Measurements from ENCODE around the gene CERS6.

The CERS6 gene

DNA sequence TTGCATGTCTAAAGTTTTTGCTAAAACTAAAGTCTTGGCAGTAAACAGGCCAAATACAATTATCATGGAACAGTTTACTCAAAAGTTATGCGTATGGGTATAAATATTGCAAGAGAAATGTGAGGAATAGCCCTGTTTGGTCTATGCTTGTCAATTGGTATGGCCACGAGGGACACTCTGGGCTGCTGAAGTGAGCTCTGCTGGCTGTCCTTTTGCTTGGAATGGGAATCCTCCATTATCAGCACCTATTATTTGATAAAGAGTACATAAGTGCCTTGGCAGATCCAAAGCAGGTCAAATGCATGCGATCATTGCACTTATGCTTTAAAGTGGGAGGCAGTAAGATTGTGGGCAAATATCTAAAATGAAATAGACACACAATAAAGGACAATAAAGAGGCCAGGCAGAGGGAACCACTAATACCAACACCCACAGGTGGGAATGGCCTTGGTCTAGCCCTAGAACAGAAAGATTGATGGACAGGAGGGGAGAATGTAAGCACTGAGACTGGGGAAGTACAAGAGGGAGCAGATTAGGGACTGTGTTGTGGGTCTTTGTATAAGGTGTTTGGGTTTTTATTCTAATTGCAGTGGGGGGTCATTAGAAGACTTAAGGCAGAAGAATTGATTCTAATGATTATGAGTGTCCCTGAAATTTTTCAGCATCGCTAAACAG, 286.3 kb downstream of the CERS6 start:
- no peak for TF ChIP-seq GATA3 (IDR thresholded peaks at IDR 0.05; ENCODE audit: low read depth, low read length)
- TF ChIP-seq GATA2 (IDR thresholded peaks at IDR 0.05; ENCODE audit: low read depth, low read length) = no peak

DNA sequence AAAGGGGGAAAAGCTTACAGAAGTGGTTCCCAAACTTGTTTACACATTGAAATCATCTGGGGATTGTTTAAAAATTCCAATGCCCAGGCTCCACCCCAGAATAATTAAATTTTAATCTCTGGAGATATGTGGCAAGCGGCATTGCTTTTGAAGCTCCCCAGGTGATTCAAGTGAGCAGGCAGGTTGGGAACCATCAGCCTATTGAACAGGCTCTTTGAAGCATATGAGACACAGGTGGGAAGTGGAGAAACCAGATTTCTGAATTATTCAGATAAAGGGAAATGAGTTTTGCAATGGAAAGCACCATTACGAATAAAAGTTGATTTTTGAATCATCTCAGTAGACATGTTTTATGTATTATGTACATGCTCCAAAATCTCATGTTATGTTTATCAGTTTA, 288.8 kb downstream of the CERS6 start:
- TF ChIP-seq GATA3 (IDR thresholded peaks at IDR 0.05; ENCODE audit: low read depth, low read length) = no peak
- no peak for TF ChIP-seq GATA2 (IDR thresholded peaks at IDR 0.05; ENCODE audit: low read depth, low read length)

DNA sequence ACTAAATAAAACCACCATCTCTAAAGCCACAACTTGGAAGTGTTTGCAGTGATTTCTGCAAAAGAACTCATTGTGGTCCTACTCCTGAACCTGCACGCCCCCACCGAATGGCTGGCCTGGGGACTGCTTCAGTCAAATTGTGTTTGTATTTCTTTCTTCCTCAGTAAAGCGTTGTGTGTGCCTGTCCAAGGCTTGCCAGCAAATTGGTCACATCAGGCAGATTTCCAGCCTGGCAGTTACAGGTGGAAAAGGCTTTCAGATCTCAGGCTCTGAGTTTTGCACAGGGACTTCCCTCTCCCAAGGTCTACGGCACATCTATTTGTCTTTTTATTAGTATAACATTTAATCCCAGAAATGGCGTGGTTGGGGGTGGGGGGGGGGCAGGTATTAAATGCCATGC, 292.4 kb downstream of the CERS6 start:
- no peak for TF ChIP-seq GATA3 (IDR thresholded peaks at IDR 0.05; ENCODE audit: low read depth, low read length)
- TF ChIP-seq GATA2 (IDR thresholded peaks at IDR 0.05; ENCODE audit: low read depth, low read length) = no peak

DNA sequence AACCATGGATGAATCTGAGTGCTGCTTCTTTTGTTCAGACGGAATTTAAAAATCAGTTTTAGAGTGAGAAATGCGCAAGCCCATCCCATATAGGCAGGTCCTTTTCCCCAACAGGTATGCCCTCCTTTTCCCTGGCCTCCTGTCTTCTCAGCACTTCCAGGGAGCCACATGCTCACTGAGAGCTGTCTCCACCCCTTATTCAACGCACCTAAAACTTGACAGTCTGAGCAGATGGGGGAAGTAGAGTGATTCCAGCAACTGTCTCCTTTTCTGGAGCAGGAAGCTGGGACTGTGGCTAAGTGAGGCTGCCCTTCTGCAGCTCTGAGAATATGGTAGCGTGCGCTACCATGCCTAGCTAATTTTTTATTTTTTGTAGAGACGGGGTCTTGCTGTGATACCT, 293.2 kb downstream of the CERS6 start:
- TF ChIP-seq GATA2 (IDR thresholded peaks at IDR 0.05; ENCODE audit: low read depth, low read length) = no peak
- TF ChIP-seq GATA3 (IDR thresholded peaks at IDR 0.05; ENCODE audit: low read depth, low read length) = no peak

DNA sequence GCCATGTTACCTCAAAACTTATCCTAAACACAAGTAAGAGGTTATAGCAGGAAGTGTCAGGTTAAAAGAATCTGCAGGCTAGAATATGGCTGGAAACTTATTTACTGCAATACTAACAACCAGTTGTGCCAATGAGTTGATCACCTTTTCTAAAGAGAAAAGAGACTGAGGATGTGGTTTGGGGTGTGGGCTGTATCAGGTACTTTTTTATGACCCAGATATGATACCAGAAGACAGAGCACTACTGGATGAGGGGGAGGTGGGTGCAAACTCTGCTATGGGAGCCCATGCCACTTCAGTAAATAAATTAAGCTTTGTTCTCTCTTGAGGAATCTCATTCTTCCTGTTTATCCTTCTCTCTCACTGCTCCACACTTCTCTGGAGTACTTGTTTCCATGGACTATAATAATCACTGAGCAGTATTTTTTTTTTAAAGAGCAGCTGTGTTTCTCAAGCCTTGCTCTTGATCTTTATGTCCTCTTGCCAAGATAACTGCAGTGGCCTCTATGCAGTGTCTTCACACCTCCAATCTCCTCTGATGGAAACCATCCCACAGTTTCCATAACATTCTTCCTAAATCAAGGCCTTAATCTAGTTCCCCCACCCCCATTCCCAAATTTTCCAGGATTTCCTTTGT, 295.1 kb downstream of the CERS6 start:
- TF ChIP-seq GATA3 (IDR thresholded peaks at IDR 0.05; ENCODE audit: low read depth, low read length) (no peak), GATA2 (IDR thresholded peaks at IDR 0.05; ENCODE audit: low read depth, low read length) (no peak)

DNA sequence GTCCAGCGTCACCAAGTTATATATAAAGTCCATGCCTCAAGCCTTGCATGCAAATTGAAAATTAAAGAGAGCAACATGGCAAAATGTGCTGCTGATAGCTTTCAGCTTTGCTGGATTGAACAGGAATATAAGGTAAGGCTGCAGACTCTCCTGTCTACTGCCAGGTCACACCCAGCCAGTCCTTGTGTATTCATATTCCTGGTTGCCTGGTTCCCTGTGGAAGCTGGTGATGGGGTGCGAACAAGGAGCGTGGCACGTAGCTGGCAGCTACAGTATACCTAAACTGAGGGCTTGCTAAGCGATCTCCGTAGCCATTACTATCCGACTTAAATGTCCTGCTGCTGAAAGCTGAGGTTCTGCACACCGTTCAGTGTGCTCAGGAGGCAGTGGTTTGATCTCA, 296.3 kb downstream of the CERS6 start:
- TF ChIP-seq GATA3 (IDR thresholded peaks at IDR 0.05; ENCODE audit: low read depth, low read length) (no peak), GATA2 (IDR thresholded peaks at IDR 0.05; ENCODE audit: low read depth, low read length) (no peak)

DNA sequence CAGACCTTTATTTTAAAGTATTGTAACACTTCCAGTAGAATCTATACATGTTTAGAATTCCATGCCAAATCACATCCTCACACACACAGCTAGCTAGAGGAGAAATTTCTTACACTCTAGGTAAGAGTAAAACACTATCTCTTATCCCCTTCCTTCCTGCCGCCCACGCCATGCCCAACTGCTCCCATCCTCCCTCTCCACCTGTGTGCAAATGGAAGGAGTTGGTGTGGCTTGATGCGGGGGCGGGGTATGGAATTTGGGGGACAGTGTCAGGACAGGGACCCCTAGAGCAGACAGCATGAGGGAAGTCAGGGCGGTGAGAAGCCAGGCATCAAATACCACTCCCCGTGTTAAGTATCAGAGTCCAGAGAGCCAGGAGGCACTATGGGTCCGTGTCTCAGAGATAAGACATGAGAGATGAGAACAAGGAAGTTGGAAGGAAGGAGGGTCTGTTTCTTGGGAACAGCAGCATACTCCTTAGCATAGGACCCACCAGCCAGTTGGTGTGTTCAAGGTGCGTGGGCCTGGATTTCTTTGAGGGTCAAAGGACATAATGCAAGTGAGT, 297.8 kb downstream of the CERS6 start:
- no peak for TF ChIP-seq GATA2 (IDR thresholded peaks at IDR 0.05; ENCODE audit: low read depth, low read length)
- TF ChIP-seq GATA3 (IDR thresholded peaks at IDR 0.05; ENCODE audit: low read depth, low read length) = no peak

DNA sequence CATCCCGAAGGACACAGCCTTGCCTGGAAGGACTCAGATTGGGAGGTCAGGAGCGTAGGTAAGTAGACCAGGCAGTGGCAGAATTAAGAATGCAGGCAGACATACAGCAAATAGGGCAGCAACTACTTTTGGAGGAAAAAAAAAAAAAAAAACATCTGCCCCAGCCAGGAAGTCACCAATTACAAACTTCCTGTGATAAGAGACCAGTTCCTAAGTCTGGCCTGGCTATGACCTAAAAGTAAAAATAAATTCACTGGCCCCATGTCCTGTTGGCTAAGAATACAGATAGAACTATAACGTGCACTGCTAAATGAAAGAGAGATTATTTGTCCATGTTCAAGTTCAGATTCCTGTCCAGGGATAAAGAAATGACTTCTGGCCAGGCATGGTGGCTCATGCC, 301.2 kb downstream of the CERS6 start:
- TF ChIP-seq GATA2 (IDR thresholded peaks at IDR 0.05; ENCODE audit: low read depth, low read length) (no peak), GATA3 (IDR thresholded peaks at IDR 0.05; ENCODE audit: low read depth, low read length) (no peak)

DNA sequence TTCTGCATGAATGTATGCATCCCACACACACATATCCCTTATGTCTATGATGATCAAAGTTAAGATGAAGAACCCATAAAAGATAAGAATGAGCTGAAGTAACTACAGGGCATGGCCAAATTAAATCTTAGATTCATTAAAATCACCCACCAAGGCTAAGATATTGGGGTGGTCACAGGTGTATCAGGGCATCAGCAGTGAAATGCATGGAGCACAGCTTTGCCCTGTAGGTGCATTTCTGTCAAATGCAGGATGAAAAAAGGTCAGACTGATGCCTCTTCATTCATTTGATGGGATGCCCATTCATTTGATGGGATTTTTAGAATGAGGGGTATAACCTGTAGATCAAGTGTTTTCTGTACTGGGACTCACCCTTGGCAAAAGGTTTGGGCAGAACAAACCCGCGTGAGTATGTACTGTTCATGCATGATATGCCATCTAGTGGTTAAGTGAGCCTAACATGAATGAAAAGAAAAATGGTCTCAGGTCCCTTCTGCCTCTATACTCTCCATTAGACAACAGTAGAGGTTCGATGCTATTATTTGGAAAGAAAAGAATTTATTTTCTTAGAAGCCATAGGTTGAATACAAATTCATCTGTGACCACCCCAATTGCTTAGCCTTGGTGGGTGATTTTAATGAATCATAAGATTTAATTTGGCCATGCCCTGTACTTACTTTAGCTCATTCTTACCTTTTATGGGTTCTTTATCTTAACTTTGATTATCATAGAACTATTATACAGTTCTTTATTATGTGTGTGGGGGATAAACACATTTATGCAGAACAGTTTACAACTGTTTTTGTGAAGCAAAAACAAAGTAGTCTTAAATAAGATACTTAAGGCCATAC, 303.1 kb downstream of the CERS6 start:
- no peak for TF ChIP-seq GATA3 (IDR thresholded peaks at IDR 0.05; ENCODE audit: low read depth, low read length)
- no peak for TF ChIP-seq GATA2 (IDR thresholded peaks at IDR 0.05; ENCODE audit: low read depth, low read length)

DNA sequence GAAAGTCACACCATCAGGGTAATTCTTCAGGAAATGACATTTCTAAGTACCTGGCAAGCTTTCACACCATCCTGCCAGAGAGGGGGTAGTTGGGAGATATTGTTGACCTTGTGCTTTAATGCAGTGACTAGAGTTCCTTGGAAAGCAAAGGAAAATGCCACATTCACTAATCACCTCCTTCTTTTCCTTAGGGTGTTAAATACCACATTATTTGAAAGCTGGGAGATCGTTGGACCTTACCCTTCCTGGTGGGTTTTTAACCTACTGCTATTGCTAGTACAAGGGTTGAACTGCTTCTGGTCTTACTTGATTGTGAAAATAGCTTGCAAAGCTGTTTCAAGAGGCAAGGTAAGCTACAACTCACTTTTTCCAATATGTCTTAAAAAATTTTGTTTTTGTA, 309.3 kb downstream of the CERS6 start:
- TF ChIP-seq GATA2 (IDR thresholded peaks at IDR 0.05; ENCODE audit: low read depth, low read length) (no peak), GATA3 (IDR thresholded peaks at IDR 0.05; ENCODE audit: low read depth, low read length) (no peak)

DNA sequence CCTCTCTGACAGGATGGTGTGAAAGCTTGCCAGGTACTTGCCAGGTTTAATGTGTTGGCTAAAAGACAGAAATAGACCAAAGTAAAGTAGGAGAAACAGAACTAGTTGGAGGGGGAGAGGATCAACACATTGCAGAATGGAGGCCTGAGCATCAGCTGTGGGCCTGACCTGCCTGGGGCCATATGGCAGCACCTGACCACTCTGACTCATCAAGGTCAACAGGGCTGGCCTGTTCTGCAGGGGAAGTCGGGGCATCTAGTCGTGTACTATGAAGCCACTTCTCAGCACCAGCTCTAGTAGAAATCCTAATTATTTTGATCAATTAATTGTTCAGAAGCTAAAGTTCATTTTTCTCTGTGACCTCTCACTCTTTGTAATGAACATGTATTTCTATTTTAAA, 310.5 kb downstream of the CERS6 start:
- TF ChIP-seq GATA3 (IDR thresholded peaks at IDR 0.05; ENCODE audit: low read depth, low read length) (no peak), GATA2 (IDR thresholded peaks at IDR 0.05; ENCODE audit: low read depth, low read length) (no peak)

DNA sequence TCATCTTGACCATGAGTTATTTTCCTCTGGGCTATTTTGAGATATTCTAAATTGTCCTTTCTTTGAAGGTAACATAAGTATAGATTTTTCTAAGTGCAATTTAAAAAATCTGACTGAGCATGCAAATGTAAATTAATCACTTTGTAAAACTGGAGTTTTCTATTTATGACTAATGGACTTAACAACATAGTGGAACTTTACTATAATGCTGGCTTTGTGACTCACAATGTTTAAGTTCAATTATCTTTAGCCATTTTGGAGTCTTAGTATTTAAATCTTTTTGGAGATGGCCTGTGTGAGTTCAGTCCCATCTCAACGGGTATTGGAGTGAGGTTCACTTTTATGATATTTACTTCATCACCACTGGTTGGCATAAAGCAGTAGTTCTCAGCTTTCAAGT, 311.2 kb downstream of the CERS6 start:
- TF ChIP-seq GATA3 (IDR thresholded peaks at IDR 0.05; ENCODE audit: low read depth, low read length) (no peak), GATA2 (IDR thresholded peaks at IDR 0.05; ENCODE audit: low read depth, low read length) (no peak)

DNA sequence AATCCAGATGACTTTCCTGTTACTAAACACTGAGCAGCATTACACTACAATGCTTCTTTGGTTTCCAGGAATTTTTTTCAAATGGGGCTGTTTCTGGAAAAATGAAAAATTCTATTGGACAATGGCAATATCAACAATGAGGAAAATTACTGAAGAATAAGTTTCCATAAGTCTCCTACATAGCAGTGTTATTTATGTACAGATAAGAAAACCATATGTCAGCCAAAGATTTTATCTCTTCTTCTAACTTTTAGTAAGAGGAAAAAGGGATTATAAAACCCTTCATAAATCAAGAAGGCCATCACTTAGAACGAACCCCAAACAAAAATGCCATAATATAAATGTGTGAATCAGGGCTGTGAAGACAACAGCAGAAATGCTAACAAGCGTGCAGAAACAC, 314.7 kb downstream of the CERS6 start:
- TF ChIP-seq GATA3 (IDR thresholded peaks at IDR 0.05; ENCODE audit: low read depth, low read length) (no peak), GATA2 (IDR thresholded peaks at IDR 0.05; ENCODE audit: low read depth, low read length) (no peak)

DNA sequence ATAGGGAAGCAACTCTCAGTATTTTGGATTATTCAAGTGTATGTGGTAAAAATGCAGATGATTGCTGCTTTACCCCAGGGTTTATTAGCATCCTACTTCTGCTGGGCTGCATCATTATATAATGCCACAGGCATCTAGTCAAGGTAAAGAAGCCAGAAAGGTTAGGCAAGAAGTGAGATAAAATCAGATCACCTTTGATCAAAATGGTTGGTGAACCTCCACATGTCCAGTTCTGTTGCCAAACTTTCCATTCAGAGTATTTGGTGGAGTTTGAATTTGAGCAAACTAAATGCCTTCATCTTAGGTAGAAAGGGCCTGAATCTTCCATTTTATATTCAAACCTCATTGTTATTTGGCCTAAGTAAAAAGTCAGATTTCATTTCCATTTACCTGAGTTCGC, 316.6 kb downstream of the CERS6 start:
- TF ChIP-seq GATA2 (IDR thresholded peaks at IDR 0.05; ENCODE audit: low read depth, low read length) = no peak
- TF ChIP-seq GATA3 (IDR thresholded peaks at IDR 0.05; ENCODE audit: low read depth, low read length) = no peak
